CD14-positive monocyte (primary cell): ENCODE measurements around the gene PIEZO2. TPM values are rescaled to one million over a fixed set of nuclear protein-coding genes. Genes with fewer than 3 reads are reported as not detected.
"Not testable (repeated sequence)": the region's sequence is repeated elsewhere in the genome, so short reads cannot be mapped to it uniquely, and the experiment has no call there.

Experiments used
- DNase-seq, 3 donors: peaks; one replicate each; pipeline ENCODE4 v3.0.0-alpha.2; 2011 to 2022
- H2AFZ ChIP-seq: 2 replicates; pipeline ENCODE4 v1.6.0; 2012; ENCODE audit warnings: mild to moderate bottlenecking, low read depth, low read length, inconsistent platforms; ENCODE audit not compliant: insufficient read depth, poor library complexity, severe bottlenecking
- H3K27ac ChIP-seq, 2 donors: 1 replicate in 1 of 2; 2 replicates in 1 of 2; pipeline ENCODE4 v1.5.1; 2012 to 2013; ENCODE audit warnings: low read length in 2 of 2, control low read depth in 1 of 2, inconsistent platforms in 1 of 2, low read depth in 1 of 2, mild to moderate bottlenecking in 1 of 2
- H3K27me3 ChIP-seq, 2 donors: one replicate each; pipeline versions ENCODE4 v1.6.0 to v1.6.1; 2011 to 2013; ENCODE audit warnings: low read length in 2 of 2; ENCODE audit not compliant: control insufficient read depth in 2 of 2, insufficient read depth in 2 of 2
- H3K36me3 ChIP-seq, 2 donors: replicated peaks in 1 of 2; 1 replicate in 1 of 2; 2 replicates in 1 of 2; pipeline versions ENCODE4 v1.5.1 to v1.6.1; 2012 to 2013; ENCODE audit warnings: low read length in 2 of 2, control low read depth in 1 of 2, inconsistent platforms in 1 of 2, mild to moderate bottlenecking in 1 of 2; ENCODE audit not compliant: insufficient read depth in 2 of 2, control insufficient read depth in 1 of 2
- H3K4me1 ChIP-seq, 2 donors: 1 replicate in 1 of 2; 2 replicates in 1 of 2; pipeline versions ENCODE4 v1.5.1 to v1.6.1; 2012 to 2013; ENCODE audit warnings: low read length in 2 of 2, control low read depth in 1 of 2, inconsistent platforms in 1 of 2, mild to moderate bottlenecking in 1 of 2, moderate library complexity in 1 of 2; ENCODE audit not compliant: insufficient read depth in 2 of 2, control insufficient read depth in 1 of 2
- H3K4me2 ChIP-seq: replicated peaks from 2 replicates; pipeline ENCODE3; 2012; ENCODE audit warnings: low read length, moderate library complexity, mild to moderate bottlenecking; ENCODE audit not compliant: poor library complexity, severe bottlenecking; ENCODE audit errors: extremely low read depth
- H3K4me3 ChIP-seq, 3 experiments: fragments of 200-600 bp in 1 of 3; sonication (generic) in 1 of 3; replicated peaks in 1 of 3; 1 replicate in 2 of 3; 2 replicates in 1 of 3; pipeline ENCODE4 v1.5.1; 2011 to 2013; ENCODE audit warnings: low read length in 3 of 3, mild to moderate bottlenecking in 3 of 3, control low read depth in 2 of 3, low read depth in 2 of 3, inconsistent platforms in 1 of 3, moderate library complexity in 1 of 3
- H3K79me2 ChIP-seq: 2 replicates; pipeline ENCODE4 v1.6.0; 2012; ENCODE audit warnings: mild to moderate bottlenecking, control low read depth, inconsistent platforms, low read length, moderate library complexity; ENCODE audit not compliant: insufficient read depth
- H3K9ac ChIP-seq: 2 replicates; pipeline ENCODE4 v1.6.0; 2017; ENCODE audit warnings: low read length, mild to moderate bottlenecking; ENCODE audit not compliant: insufficient read depth, poor library complexity, severe bottlenecking
- H3K9me3 ChIP-seq, 2 donors: replicated peaks in 1 of 2; 1 replicate in 1 of 2; 2 replicates in 1 of 2; pipeline versions ENCODE4 v1.5.1 to v1.6.1; 2012 to 2013; ENCODE audit warnings: low read length in 2 of 2, control low read depth in 1 of 2; ENCODE audit not compliant: control insufficient read depth in 1 of 2, insufficient read depth in 1 of 2
- H4K20me1 ChIP-seq: 2 replicates; pipeline ENCODE4 v1.6.0; 2012; ENCODE audit warnings: mild to moderate bottlenecking, low read length, control low read depth, moderate library complexity; ENCODE audit not compliant: insufficient read depth
- H3K27ac Mint-ChIP-seq, 7 donors: one replicate each; pipeline ENCODE4 v1.8.0; 2020; ENCODE audit warnings: mild to moderate bottlenecking in 7 of 7, mixed read lengths in 7 of 7, moderate library complexity in 6 of 7, inconsistent platforms in 2 of 7
- H3K27me3 Mint-ChIP-seq, 3 donors: one replicate each; pipeline ENCODE4 v1.8.0; 2021 to 2022; ENCODE audit warnings: low read depth in 3 of 3, mild to moderate bottlenecking in 3 of 3, mixed read lengths in 3 of 3, moderate library complexity in 3 of 3, inconsistent platforms in 1 of 3
- H3K36me3 Mint-ChIP-seq, 2 donors: one replicate each; pipeline ENCODE4 v1.8.0; 2020; ENCODE audit warnings: mixed read lengths in 2 of 2, inconsistent platforms in 1 of 2, mild to moderate bottlenecking in 1 of 2
- H3K4me1 Mint-ChIP-seq: one replicate; pipeline ENCODE4 v1.8.0; 2020; ENCODE audit warnings: mild to moderate bottlenecking, mixed read lengths
- H3K4me3 Mint-ChIP-seq, 2 donors: one replicate each; pipeline ENCODE4 v1.8.0; 2020; ENCODE audit warnings: mild to moderate bottlenecking in 2 of 2, mixed read lengths in 2 of 2, moderate library complexity in 1 of 2
- H3K9me3 Mint-ChIP-seq, 7 donors: one replicate each; pipeline ENCODE4 v1.8.0; 2020 to 2022; ENCODE audit warnings: mixed read lengths in 7 of 7, mild to moderate bottlenecking in 6 of 7, moderate library complexity in 6 of 7, inconsistent platforms in 2 of 7
- WGBS: methylation state at CpG from one replicate; pipeline ENCODE4 v1.1.5; 2013; ENCODE audit warnings: missing lambda C conversion rate; ENCODE audit not compliant: insufficient coverage; 5-methylcytosine and 5-hydroxymethylcytosine counted together
- intact Hi-C, 2 donors: fragments of 100-400 bp; cut with micrococcal nuclease; formaldehyde crosslinking; loops; one replicate each; pipeline versions ENCODE4 v1.15.0 to v1.15.1; 2023
- polyA plus RNA-seq, 3 donors: library from polyadenylated mRNA; depleted of rRNA in 1 of 3; unstranded in 2 of 3; stranded (reverse) in 1 of 3; fragments of 300-500 nt in 2 of 3; fragments of >200 nt in 1 of 3; fragmentation: Illumina TruSeq in 2 of 3; gene quantifications; 1 replicate in 2 of 3; 2 replicates in 1 of 3; pipeline ENCODE4 v1.2.3, GENCODE V29; 2012 to 2021
- TF ChIP-seq, protein P1 (sequence below): fragments of 200-600 bp; IDR thresholded peaks from one replicate; pipeline ENCODE4 v1.8.0; 2022; ENCODE audit warnings: antibody characterized with exemption, mild to moderate bottlenecking

Gene PIEZO2
- polyA plus RNA-seq, 3 donors, result not detected

DNA sequence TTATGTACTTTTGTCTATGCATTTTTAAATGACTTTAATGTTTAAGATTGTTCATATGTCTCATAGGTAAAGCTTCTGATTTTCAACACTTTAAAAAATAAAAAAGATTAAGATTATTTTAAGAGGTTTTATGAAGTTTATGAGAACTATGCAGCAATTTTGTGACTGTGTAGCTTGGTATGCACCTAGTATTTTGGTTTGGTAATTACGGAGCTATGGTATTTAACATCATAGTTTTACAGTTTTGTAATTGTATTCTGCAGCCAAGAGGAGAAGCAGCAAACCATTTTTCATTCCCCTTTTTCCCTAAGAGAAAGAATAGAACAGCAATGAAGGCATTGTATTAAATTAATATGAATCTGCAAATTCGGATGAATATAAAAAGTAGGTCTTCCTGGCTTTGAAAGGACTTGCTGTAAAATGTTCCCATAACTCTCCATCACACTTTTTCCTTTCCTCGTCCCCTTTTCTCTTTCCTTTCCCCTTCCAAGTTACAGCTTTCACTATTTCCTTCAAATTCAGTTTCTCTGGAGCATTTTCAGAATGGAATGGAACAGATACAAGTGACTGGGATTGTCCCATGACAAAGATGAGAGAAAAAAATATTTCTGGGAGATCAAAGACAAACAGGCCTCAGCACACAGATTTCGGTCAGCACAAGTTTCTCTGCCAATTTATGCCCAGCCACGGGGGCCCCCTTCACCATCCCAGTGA lies 26.1 kb upstream of the PIEZO2 start:
- Histone ChIP-seq H3K36me3 (no peaks in the 10 kb centered on the region), H3K4me3 (no peak overlapping the region), H3K27me3 (no peaks in the 10 kb centered on the region), H3K4me2 (no peak overlapping the region), H3K9ac (no peak overlapping the region), H3K79me2 (no peaks in the 10 kb centered on the region), H3K4me1 (peaks cover 0 to 7% of the 10 kb centered on the region in 2 donors), H2AFZ (no peak overlapping the region), H3K27ac (no peak overlapping the region), H4K20me1 (no peaks in the 10 kb centered on the region), H3K9me3 (no peaks in the 10 kb centered on the region)
- Mint-ChIP-seq H3K4me1 (peaks cover 14% of the 10 kb centered on the region), H3K27ac (no peak overlapping the region), H3K4me3 (no peak overlapping the region), H3K9me3 (peaks cover 0 to 3% (median 0%) of the 10 kb centered on the region in 7 donors), H3K27me3 (peaks cover 0 to 6% (median 0%) of the 10 kb centered on the region in 3 donors), H3K36me3 (no peaks in the 10 kb centered on the region)
- TF ChIP-seq, protein P1, sequence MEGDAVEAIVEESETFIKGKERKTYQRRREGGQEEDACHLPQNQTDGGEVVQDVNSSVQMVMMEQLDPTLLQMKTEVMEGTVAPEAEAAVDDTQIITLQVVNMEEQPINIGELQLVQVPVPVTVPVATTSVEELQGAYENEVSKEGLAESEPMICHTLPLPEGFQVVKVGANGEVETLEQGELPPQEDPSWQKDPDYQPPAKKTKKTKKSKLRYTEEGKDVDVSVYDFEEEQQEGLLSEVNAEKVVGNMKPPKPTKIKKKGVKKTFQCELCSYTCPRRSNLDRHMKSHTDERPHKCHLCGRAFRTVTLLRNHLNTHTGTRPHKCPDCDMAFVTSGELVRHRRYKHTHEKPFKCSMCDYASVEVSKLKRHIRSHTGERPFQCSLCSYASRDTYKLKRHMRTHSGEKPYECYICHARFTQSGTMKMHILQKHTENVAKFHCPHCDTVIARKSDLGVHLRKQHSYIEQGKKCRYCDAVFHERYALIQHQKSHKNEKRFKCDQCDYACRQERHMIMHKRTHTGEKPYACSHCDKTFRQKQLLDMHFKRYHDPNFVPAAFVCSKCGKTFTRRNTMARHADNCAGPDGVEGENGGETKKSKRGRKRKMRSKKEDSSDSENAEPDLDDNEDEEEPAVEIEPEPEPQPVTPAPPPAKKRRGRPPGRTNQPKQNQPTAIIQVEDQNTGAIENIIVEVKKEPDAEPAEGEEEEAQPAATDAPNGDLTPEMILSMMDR, result no peak
- intact Hi-C loops, result no loop called here
- 100% methylated on average over 1 of the region's 5 CpGs for WGBS
- no peak for DNase-seq

DNA sequence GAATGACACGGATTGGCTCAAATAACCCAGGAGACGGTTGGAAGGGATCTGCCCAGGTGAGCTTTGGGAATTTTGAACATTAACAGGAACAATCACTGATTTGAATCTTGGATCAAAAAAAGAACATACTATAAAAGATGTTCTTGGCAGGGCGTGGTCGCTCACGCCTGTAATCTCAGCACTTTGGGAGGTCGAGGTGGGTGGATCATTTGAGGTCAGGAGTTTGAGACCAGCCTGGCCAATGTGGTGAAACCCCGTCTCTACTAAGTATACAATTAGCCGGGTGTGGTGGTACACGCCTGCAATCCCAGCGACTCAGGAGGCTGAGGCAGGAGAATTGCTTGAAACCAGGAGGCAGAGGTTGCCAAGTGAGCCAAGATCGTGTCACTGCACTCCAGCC lies 24.8 kb upstream of the PIEZO2 start:
- DNase-seq, H3K79me2 ChIP-seq, H3K4me3 ChIP-seq, H3K9ac ChIP-seq, H3K27me3 ChIP-seq, H4K20me1 ChIP-seq, H3K9me3 Mint-ChIP-seq, H3K36me3 Mint-ChIP-seq, H3K27me3 Mint-ChIP-seq, H3K4me3 Mint-ChIP-seq, H3K27ac Mint-ChIP-seq, H3K4me2 ChIP-seq, H2AFZ ChIP-seq, H3K36me3 ChIP-seq, H3K9me3 ChIP-seq, intact Hi-C loops, H3K27ac ChIP-seq, H3K4me1 ChIP-seq: not testable (repeated sequence)
- 100% methylated on average over 5 of the region's 11 CpGs for WGBS
- peaks cover 13% of the 10 kb centered on the region for H3K4me1 Mint-ChIP-seq
